GM19351 (cell line): Measurements from ENCODE around the gene AADACL3.
"Not testable (repeated sequence)": the region's sequence is repeated elsewhere in the genome, so short reads cannot be mapped to it uniquely, and the experiment has no call there.

Source experiments
- ATAC-seq: cut with Tn5 transposase; IDR thresholded peaks from one replicate; pipeline ENCODE4 v1.9.1; 2021; ENCODE audit warnings: mild to moderate bottlenecking, moderate library complexity; ENCODE audit not compliant: unreplicated experiment

AADACL3 gene, protein sequence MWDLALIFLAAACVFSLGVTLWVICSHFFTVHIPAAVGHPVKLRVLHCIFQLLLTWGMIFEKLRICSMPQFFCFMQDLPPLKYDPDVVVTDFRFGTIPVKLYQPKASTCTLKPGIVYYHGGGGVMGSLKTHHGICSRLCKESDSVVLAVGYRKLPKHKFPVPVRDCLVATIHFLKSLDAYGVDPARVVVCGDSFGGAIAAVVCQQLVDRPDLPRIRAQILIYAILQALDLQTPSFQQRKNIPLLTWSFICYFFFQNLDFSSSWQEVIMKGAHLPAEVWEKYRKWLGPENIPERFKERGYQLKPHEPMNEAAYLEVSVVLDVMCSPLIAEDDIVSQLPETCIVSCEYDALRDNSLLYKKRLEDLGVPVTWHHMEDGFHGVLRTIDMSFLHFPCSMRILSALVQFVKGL

GRCh38 chr1:12715896-12716437 lies at the start of gene AADACL3:
TSS of gene AADACL3 (plus strand) at chr1:12716110. CDS start at chr1:12716177, 67 bp downstream.
- no peak for ATAC-seq

GRCh38 chr1:12666141-12666735 lies 49.7 kb upstream of the AADACL3 start:
- no peak for ATAC-seq

GRCh38 chr1:12669529-12670068 lies 46.3 kb upstream of the AADACL3 start:
- ATAC-seq: no peak

- ATAC-seq: no peak
Observed at GRCh38 chr1:12674358-12674757, 41.6 kb upstream of the AADACL3 start.

DNA sequence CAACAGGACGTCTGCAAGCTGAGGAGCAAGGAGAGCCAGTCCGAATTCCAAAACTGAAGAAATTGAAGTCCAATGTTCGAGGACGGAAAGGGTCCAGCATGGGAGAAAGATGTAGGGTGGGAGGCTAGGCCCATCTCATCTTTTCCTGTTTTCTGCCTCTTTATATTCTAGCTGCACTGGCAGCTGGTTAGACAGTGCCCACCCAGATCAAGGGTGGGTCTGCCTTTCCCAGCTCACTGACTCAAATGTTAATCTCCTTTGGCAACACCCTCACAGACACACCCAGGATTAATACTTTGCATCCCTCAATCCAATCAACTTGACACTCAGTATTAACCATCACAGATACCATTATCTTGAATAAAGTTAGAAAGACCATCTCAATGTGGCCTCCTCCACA lies 39.8 kb upstream of the AADACL3 start:
- ATAC-seq: not testable (repeated sequence)

DNA sequence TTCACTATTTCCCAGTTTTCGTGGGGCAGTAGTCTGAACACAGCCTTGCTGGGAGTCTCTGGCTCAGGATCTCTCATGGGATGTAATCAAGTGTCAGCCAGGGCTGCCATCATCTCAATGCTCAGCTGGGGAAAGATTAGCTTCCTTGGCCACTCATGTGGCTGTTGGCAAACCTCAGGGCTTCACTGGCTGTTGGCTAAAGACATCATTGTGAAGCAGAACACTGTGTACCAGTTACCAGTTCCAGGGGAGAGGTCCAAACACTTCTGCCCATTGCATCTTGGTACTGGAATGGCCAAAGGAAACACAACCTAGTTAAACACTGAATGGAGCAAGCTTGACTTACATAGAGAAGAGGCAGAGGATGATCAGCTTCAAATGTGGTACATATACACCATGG lies 38.3 kb upstream of the AADACL3 start:
- no peak for ATAC-seq

GRCh38 chr1:12678350-12678749 lies 37.6 kb upstream of the AADACL3 start:
- no peak for ATAC-seq

DNA sequence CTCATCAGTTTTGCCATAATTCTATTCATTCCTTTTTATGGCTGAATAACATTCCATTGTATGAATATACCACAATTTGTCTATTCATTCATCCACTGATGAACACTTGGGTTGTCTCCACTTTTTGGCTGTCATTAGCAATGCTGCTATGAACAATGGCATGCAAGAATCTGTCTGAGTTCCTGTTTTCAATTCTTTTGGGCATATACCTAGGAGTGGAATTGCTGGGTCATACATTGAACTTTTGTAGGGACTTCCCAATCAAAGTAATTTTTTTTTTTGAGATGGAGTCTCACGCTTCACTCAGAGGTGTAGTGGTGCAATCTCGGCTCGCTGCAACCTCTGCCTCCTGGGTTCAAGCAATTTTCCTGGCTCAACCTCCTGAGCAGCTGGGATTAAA lies 37.1 kb upstream of the AADACL3 start:
- no peak for ATAC-seq

DNA sequence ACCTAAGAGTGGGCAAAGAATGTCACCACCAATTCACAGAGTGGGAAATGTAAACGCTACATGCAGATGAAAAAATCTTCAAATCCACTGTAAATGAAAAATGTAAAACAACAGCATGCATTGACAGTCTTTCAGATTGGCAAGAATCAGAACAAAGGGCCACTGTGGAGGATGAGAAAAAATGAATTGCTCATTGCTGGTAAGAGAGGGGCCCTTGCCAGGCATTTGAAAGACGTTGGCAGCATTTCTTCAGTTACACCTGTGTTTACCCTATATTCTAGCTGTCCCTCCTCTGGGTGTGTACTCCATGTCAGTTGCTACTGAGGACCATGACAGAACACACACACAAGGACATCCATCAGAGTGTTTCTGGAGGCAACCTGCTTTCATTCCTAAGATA lies 25.8 kb upstream of the AADACL3 start:
- ATAC-seq: no peak

DNA sequence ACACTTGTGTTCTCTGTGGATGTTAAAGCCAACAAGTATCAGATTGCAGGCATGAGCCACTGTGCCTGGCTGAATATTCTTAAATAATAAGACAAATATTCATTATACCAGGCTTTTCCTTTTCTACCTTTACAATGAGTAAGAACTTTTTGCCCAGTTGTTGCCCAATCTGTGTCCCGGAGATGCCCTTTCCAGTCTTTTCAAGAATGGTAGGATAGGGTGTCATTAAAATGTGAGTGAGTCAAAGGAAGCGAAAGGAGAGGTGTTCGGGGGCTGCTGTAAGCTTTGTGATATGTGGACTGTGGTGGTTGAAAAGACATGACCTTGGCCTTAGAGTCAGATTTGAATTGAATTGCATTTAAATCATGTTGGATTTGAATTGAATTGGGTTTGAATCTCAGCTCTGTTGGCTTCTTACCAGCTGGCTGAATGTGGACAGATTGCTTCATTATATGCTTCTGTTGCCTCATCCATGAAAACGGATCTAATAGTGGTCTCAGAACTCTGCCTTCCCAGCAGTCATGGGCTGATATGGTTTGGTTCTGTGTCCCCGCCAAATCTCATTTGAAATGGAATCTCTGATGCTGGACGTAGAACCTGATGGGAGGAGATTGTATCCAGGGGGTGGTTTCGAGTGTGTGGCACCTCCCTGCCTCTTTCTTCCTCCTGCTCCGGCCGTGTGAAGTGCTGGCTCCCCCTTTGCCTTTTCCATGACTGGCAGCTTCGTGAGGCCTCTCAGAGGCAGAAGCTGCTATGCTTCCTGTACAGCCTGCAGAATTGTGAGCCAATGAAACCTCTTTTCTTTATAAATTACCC lies 22.7 kb upstream of the AADACL3 start:
- no peak for ATAC-seq

- no peak for ATAC-seq
Observed at GRCh38 chr1:12696658-12697057, 19.3 kb upstream of the AADACL3 start.

GRCh38 chr1:12697397-12697796 lies 18.5 kb upstream of the AADACL3 start:
- ATAC-seq: no peak

DNA sequence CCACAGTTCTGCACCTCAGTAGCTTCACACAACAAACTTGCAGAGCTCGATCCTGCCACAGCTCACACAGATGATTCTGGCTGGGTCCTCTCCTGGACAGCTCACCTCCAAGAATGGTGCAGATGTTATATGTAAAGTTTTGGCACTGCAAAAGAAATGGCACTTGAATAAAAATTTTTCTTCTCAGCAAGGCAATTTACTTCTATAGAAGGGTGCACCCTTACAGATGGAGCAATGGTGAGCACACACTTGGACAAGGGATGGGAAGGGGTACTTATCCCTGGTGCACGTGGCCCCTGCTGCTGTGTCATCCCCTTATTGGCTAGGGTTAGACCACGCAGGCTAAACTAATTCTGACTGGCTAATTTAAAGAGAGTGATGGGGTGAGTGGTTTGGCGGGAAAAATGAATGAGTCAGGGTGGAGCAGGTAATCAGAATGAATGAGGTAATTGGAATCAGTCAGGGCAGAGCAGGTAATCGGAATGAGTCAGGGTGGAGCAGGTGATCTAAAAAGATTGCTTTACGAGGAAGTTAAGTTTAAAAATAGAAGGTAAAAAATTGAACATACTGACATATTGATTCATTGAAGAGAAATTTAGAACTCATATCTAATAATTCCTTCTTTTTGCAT lies 12.0 kb upstream of the AADACL3 start:
- no peak for ATAC-seq

DNA sequence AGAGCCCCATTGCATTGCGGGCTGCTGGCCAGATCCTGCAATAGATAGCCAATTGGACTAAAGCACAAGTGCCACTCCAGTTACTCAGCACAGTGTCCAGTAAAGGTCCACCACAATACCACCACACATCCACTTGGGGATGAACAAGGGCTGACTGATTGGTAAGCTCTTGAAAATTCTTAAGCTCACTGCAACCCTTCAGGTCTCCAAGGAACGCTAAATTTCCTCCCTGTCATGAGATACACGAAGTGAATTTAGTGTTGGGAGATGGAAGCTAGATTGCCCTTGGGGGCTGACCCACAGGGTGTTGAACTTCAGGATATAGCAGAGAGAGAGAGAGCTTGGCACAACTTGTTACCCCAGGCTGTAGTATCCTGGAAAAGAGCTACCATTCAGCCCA lies 9.8 kb upstream of the AADACL3 start:
- ATAC-seq: no peak

GRCh38 chr1:12708396-12709090 lies 7.4 kb upstream of the AADACL3 start:
- no peak for ATAC-seq

DNA sequence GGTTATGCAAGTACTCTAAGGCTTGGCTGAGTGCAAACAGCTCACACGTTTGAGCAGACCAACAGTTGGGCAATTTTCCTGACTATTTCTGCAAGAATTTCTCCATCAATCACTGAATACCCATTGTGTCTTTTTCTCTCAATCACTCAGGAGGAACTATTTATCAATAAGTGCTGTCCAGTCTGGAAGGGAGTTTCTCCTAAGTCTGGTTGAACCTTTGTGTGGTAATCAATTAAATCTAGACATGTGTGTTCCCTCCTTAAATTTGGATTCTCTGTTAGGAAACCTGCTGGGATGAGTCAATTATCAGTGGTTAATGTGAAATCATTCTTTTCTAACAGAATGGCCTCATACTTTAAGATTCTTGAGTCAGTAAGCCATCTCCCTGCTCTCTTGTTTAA lies 6.8 kb upstream of the AADACL3 start:
- ATAC-seq: no peak

- no peak for ATAC-seq
Observed at GRCh38 chr1:12709696-12710095, 6.2 kb upstream of the AADACL3 start.

DNA sequence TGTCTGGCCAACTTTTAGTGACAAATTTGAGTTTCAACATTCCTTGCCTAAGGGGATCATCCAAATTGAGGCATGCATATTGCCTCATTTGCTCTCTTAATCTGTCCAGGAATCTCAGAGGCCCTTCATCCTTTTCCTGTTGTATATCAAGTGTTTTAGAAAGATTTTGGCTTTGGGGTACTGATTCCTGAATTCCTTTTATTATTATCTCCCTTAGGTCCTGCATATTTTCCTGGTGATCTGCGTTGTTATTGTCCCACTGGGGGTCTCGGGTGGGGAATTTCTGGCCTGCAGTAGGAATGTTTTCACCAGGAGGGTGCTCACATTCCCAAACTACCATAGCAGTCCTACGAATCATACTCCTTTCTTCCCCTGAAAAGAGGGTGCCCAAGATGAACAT lies 4.4 kb upstream of the AADACL3 start:
- no peak for ATAC-seq

DNA sequence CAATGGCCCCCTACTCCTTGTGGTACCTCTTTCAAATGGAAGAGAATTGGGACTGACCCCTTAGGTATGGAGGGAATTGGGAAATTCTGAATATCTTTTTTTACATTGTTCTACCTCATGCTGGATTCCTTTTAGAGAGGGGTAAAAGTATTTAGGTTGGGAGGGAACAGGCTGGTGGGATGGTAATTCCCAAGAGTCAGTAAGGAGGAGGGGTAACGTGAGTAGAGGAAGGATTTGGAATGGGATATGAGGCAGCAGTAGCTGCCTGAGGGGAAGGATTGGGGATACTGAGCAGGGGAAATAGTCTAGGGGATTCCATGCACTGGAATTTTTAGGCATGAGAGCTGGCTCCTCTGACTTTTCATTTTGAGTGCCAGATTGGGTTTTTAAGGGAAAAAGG lies 3.8 kb upstream of the AADACL3 start:
- no peak for ATAC-seq

GRCh38 chr1:12712929-12713328 lies 3.0 kb upstream of the AADACL3 start:
- no peak for ATAC-seq
